ENCODE results near the gene TSSK2. TPM values are rescaled to one million over a fixed set of nuclear protein-coding genes. Genes with fewer than 3 reads are reported as not detected.

TSSK2 gene
- total RNA-seq, 2 experiments from 2014 or later: not detected

- H3K4me2 ChIP-seq (ENCODE audit: low read length): no peak overlapping the region
- H3K4me1 ChIP-seq (ENCODE audit: insufficient read depth, low read length, poor library complexity, severe bottlenecking): no peaks in the 10 kb centered on the region
- POLR2A ChIA-PET: interaction anchor here (0.6 to 1.0 kb wide), 4 partner anchors 14 to 588 kb away, joined by 3 to 4 read pairs (median 3); no protein-coding TSS in a partner anchor
- intact Hi-C loops (cut with micrococcal nuclease; ENCODE audit: unreplicated experiment): no loop called here
- no peak overlapping the region for H2AFZ ChIP-seq (ENCODE audit: low read length)
- no peaks in the 10 kb centered on the region for H3K9me2 ChIP-seq (ENCODE audit: insufficient read depth, low read length)
- no TSS peak for BruUV-seq (replicated peaks)
- peaks cover 3% of the 10 kb centered on the region; the same call in 1 of the 2 replicates for H4K20me1 ChIP-seq (ENCODE audit: insufficient read depth, low read length)
- peaks cover 24% of the 10 kb centered on the region for H3K36me3 ChIP-seq (ENCODE audit: insufficient read depth, low read length)
- no peak overlapping the region for H3K4me3 ChIP-seq (ENCODE audit: low read depth, low read length, poor library complexity, severe bottlenecking)
- CTCF ChIA-PET (ENCODE audit: unreplicated experiment): no interaction called here
- H3K79me2 ChIP-seq (ENCODE audit: insufficient read depth, low read depth, low read length): peaks cover 16% of the 10 kb centered on the region; the same call in 1 of the 2 replicates
- H3K27ac ChIP-seq (ENCODE audit: low read depth, low read length, poor library complexity, severe bottlenecking): no peak overlapping the region
- H3K9me3 ChIP-seq (ENCODE audit: low read length): no peaks in the 10 kb centered on the region
- no peak for DNase-seq (ENCODE audit: low spot score)
- TF ChIP-seq EZH2phosphoT487 (IDR thresholded peaks at IDR 0.05; ENCODE audit: borderline replicate concordance, low read depth, low read length) (no peak), CTCF (conservative IDR thresholded peaks at IDR 0.05; ENCODE audit: low read length) (no peak)
Measured at GRCh38 chr22:19096555-19096954, 34.6 kb upstream of the TSSK2 start.

- peaks cover 3% of the 10 kb centered on the region; the same call in 1 of the 2 replicates for H4K20me1 ChIP-seq (ENCODE audit: insufficient read depth, low read length)
Measured at GRCh38 chr22:19097518-19097917, 33.6 kb upstream of the TSSK2 start.

More at GRCh38 chr22:19097518-19097917, 33.6 kb upstream of the TSSK2 start:
- intact Hi-C loops (cut with micrococcal nuclease; ENCODE audit: unreplicated experiment): no loop called here
- H3K9me2 ChIP-seq (ENCODE audit: insufficient read depth, low read length): no peaks in the 10 kb centered on the region
- H3K36me3 ChIP-seq (ENCODE audit: insufficient read depth, low read length): peaks cover 30% of the 10 kb centered on the region
- H3K4me2 ChIP-seq (ENCODE audit: low read length): no peak overlapping the region
- ChIA-PET POLR2A (interaction anchor here (0.6 to 1.7 kb wide), 2 partner anchors 47 to 587 kb away, joined by 3 to 4 read pairs; partner anchors contain the start of gene ESS2), CTCF (ENCODE audit: unreplicated experiment) (no interaction called here)
- TF ChIP-seq EZH2phosphoT487 (IDR thresholded peaks at IDR 0.05; ENCODE audit: borderline replicate concordance, low read depth, low read length): no peak
- no peak for TF ChIP-seq CTCF (conservative IDR thresholded peaks at IDR 0.05; ENCODE audit: low read length)
- H3K79me2 ChIP-seq (ENCODE audit: insufficient read depth, low read depth, low read length): peaks cover 16% of the 10 kb centered on the region; the same call in 1 of the 2 replicates
- DNase-seq (ENCODE audit: low spot score): no peak
- no peak overlapping the region for H3K27ac ChIP-seq (ENCODE audit: low read depth, low read length, poor library complexity, severe bottlenecking)
- H3K9me3 ChIP-seq (ENCODE audit: low read length): no peaks in the 10 kb centered on the region
- no peak overlapping the region for H3K4me3 ChIP-seq (ENCODE audit: low read depth, low read length, poor library complexity, severe bottlenecking)
- H2AFZ ChIP-seq (ENCODE audit: low read length): no peak overlapping the region
- H3K4me1 ChIP-seq (ENCODE audit: insufficient read depth, low read length, poor library complexity, severe bottlenecking): no peaks in the 10 kb centered on the region
- no TSS peak for BruUV-seq (replicated peaks)
